Measurements from ENCODE around the gene FAM117A. TPM values are rescaled to one million over a fixed set of nuclear protein-coding genes. Genes with fewer than 3 reads are reported as not detected.
"Not testable (repeated sequence)": the region's sequence is repeated elsewhere in the genome, so short reads cannot be mapped to it uniquely, and the experiment has no call there.

FAM117A gene
- total RNA-seq, 1 donor from 2014 or later: 3.6 TPM

GRCh38 chr17:49762151-49762941 is 1.6 kb downstream of the FAM117A start:
- no peak for DNase-seq (ENCODE audit: low read depth in 2 of 2)

DNA sequence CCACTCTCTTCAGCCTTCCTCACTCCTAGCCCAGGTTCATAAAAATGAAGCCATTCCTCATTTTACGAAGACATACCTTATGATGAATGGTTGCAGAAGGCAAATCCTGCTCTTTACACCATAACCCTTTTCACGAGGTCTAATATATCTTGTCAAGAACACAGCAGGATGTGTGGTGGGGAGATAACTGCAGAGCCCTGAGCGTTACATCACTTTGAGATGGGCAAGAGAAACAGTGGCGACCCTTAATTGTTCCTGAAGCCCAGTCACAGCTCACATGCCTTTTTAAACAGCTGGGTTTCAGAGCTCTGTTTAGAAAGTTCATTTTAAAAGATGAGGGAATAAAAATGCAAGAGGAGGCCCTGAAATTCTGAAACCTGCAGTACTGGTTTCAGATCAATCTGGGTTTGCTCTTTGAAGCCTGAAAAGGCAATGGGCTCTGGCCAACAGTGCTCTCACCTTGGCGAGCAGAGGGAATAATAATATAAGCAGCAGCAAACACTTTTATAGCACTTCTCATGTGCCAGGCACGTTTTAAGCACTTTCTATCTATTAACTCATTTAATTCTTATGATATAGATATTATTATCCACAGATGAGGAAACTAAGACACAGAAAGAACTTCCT is 2.9 kb downstream of the FAM117A start:
- no peak for DNase-seq (ENCODE audit: low read depth in 2 of 2)

- DNase-seq (ENCODE audit: low read depth in 2 of 2): no peak
These were observed 3.6 kb downstream of the FAM117A start for GRCh38 chr17:49760296-49760695.

DNA sequence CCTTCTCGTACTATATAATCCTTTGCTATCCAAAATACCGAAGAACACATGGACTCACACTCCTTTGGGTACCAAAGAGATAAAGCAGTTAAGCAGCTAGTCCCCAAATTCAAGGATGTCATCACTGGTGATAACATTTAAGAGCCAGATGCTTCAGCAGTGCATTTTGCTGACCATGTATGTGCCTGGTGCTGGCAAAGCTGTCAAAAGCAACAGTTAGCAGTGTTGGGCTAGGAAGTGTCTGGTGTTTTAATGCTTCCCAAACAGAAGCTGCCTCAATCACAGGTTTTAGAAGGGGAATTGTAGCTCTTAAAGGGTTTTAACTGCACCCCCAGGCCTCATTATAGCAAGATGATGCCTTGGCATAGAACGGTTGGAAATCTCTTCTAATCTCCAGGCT is 4.7 kb downstream of the FAM117A start:
- DNase-seq (ENCODE audit: low read depth in 2 of 2): no peak

- not testable (repeated sequence) for DNase-seq (ENCODE audit: low read depth in 2 of 2)
These were observed 5.4 kb downstream of the FAM117A start for GRCh38 chr17:49758464-49759010.

GRCh38 chr17:49757151-49757777 is 6.7 kb downstream of the FAM117A start:
- no peak for DNase-seq (ENCODE audit: low read depth in 2 of 2)

- DNase-seq (ENCODE audit: low read depth in 2 of 2): no peak
These were observed 7.4 kb downstream of the FAM117A start for GRCh38 chr17:49756323-49757150.

DNA sequence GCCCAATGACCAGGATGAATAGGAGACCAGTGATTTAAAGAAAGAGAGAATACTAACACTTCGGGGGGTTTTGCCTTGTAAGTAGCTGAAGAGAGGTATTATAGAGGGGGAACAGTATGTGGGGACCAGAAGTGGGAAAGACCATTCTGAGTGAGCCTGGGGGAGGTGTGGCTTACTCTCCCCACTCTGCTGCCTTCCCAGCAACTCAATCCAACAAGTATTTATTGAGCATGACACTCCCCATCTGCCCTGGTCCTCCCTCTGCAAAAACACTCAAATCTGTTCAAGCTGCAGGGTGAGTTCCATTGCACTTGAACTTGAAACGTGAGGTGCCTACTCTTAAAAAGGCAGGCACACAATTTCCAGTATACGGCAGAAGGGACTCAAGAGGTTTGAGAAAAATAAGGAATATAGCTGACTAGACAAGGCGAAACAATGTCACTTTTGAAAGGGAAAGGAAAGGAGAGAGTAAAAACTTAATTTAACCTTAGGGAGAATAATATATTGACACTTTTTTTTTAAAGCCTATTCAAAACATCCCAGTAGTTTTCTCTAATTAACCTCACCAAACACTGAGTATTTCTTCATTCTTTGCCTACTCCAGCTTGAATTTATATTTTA is 8.2 kb downstream of the FAM117A start:
- no peak for DNase-seq (ENCODE audit: low read depth in 2 of 2)

DNA sequence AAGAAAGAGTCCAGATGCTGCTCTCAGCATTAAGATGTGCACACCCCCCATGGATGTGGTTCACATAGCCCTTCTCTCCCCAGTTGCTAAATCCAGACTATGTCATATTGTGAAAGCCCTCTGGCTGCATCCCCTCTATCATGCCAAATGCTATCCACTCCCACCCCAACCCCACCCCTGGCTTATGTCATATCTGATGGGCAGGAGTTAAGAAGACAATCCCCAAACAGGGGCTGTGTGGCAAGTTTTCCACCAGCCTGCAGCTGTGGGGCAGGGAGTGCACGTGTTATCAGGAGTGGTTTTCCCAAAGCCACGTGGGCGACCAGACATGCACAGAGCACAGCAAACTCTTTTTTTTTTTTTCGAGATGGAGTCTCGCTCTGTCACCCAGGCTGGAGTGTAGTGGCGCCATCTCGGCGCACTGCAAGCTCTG is 10.0 kb downstream of the FAM117A start:
- no peak for DNase-seq (ENCODE audit: low read depth in 2 of 2)

DNA sequence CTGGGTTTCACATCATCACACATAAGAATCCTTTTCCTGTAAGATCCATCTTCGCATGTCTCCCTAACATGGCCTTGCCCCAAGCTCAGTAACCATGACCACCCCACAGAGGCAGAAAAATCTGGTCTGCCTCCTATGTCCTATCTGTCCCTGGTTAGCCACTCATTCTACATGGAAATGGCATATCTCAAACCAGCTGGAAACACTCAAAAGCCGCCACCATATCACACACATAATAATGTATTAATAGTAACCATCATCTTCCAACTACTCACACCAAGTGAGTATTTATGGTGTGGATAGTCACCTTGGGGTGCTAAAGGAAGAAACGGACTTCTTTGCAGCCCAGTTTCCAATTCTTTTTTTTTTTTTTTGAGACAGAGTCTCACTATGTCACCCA is 11.4 kb downstream of the FAM117A start:
- no peak for DNase-seq (ENCODE audit: low read depth in 2 of 2)

DNA sequence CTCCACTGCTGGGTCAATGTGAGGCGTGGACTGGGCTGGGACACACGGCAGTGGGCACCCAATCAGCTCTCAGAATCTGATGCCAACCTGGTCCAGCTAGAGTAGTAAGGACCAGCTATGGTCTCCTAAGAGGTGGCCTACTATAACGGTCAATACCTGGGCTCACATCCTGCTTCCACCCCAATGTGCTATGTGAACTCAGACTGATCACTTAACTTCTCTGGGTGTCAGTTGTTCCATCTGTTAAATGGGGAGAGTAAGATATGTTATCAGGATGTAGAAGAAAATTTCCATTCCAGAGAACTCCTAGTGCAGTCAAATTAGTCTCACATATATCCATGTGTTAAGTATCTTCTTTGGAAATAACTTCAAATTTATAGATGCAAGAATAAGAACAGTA is 14.2 kb downstream of the FAM117A start:
- no peak for DNase-seq (ENCODE audit: low read depth in 2 of 2)

DNA sequence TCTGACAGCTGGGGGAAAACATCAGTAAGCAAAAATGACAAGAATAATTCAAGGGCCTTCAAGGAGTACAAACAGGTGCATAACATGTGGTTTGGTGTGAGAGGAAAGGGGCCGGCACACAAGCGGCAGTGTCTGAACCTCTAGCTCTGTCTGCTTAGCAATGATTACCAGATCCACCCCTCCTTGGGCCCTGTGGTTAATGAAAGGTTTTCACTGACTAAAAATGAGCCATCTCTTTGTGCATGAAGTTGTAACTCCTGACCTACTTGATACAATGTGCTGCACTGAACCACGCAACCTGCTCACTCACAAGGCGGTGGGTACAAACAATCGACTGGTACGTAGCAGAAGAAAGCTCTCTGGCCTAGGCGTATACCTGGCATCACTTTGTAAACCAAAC is 15.1 kb downstream of the FAM117A start:
- DNase-seq (ENCODE audit: low read depth in 2 of 2): no peak

DNA sequence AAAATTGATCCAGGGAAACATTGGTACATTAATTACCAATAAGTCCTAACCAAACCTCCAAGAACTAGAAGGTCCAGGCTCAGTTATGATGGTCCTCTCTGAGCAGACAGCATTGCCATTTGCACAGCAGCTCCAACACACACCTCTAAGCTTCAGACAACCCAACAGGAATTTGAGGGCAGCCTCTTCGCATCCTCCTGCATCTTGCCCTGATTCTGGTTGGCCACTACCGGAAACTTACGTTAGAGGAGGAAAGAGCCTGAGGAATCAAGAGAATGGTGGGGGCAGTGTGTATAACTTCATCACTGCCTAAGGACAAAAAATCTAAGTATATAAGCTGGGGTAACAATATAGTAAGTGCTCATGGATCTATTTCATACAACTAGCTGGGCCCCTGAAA is 15.7 kb downstream of the FAM117A start:
- no peak for DNase-seq (ENCODE audit: low read depth in 2 of 2)

- no peak for DNase-seq (ENCODE audit: low read depth in 2 of 2)
These were observed 16.3 kb downstream of the FAM117A start for GRCh38 chr17:49747632-49748031.

DNA sequence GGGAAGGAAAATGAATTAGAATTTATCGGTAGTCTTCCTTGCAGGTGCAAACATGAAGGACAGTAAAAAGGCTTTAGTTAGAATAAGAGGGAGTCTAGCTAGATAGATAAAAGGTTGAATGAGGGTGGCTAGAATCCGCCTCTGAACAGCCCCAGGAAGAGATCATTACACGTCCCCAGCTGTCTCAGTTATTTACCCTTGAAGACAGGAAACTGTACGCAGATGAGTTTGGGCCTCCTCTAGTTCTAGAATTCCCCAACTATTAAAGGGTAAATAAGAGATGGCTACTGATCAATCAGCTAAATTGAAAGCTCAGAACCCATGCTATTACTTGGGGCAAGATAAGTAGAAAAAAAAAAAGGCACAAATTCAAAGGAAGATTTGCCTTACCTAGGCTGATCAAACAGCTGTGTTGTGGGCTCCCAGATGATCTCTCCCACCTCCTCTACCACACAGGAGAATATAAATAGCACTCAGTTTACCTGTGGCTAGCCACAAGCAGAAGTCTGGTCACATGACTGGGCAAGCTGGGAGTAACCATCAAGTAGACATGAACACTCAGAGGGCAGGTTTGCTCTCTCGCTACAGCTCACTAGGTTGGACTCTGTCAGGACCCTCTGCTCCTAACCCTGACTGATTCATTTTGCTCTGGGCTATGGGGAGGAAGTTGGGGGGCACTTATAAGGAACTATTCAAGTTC is 17.0 kb downstream of the FAM117A start:
- no peak for DNase-seq (ENCODE audit: low read depth in 2 of 2)

DNA sequence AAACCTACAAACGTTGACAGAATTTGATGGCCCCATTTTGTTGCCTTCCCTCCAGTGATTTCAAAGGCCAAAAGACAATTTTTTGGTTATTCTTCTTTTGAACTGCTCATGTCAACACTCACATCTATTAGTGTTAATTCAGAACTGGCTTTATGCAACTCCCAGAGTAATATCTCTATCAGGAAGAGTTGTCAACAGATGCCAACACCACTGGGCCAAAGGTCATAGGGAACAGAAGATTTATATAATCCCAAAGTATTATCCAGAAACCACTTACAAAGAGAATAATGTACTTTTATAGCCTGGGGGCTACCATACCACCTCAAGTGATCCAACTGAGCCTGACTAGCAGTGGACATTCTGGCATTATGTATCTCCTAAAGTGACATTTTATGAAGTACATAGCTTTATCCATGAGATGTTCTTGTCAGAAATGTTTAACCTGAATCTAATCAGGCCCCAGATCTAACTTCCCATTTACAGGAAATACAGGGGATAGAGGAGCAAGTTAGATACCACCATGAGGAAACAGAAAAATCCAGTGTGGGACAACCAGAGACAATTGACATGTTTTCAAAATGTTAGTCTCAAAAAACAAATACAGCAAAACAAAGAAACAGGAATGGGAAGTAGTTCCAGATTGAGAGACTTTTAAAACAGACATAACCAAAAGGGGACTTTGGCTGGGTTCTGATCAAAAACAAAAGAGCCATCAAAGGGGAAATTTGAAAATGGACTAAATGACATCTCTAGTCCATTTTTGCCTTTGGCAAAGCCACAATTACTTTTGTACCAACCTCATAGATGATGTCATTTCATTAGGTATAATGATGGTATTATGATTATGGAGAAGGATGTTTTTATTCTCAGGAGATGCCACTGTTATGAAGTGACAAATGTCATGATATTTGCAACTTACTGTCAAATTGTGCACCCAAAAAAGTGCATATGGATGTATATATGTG is 18.5 kb downstream of the FAM117A start:
- no peak for DNase-seq (ENCODE audit: low read depth in 2 of 2)

GRCh38 chr17:49742166-49742638 is 21.7 kb downstream of the FAM117A start:
- no peak for DNase-seq (ENCODE audit: low read depth in 2 of 2)

GRCh38 chr17:49741692-49742076 is 22.2 kb downstream of the FAM117A start:
- DNase-seq (ENCODE audit: low read depth in 2 of 2): no peak

Measured in dermis microvascular lymphatic vessel endothelial cell (primary cell).